GM18498 (cell line): ENCODE measurements around the gene AKAP9.
"Not testable (repeated sequence)": the region's sequence is repeated elsewhere in the genome, so short reads cannot be mapped to it uniquely, and the experiment has no call there.

ENCODE experiments used
- ATAC-seq: cut with Tn5 transposase; IDR thresholded peaks from one replicate; pipeline ENCODE4 v1.9.1; 2021; ENCODE audit warnings: mild to moderate bottlenecking, moderate library complexity; ENCODE audit not compliant: unreplicated experiment

AKAP9 gene

DNA sequence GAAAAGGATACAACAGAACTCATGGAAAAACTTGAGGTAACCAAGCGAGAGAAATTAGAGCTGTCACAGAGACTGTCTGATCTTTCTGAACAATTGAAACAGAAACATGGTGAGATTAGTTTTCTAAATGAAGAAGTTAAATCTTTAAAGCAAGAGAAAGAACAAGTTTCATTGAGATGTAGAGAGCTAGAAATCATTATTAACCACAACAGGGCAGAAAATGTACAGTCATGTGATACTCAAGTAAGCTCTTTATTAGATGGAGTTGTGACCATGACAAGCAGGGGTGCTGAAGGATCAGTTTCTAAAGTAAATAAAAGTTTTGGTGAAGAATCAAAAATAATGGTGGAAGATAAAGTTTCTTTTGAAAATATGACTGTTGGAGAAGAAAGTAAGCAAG is 62.1 kb downstream of the AKAP9 start:
- ATAC-seq: peak; percentile 86

DNA sequence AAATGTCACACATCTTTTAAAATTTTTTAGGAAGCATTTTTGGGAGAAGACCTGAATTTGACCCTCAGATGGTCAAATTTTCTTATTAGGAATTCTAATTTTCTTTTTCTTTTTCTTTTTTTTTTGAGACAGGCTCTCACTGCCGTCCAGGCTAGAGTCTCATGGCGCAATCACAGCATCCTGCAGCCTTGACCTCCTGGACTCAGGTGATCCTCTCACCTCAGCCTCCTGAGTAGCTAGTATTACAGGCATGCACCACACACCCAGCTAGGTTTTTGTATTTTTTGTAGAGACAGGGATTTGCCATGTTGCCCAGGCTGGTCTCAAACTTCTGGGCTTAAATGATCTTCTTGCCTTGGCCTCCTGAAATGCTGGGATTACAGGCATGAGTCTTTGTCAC is 65.4 kb downstream of the AKAP9 start:
- ATAC-seq: no peak

DNA sequence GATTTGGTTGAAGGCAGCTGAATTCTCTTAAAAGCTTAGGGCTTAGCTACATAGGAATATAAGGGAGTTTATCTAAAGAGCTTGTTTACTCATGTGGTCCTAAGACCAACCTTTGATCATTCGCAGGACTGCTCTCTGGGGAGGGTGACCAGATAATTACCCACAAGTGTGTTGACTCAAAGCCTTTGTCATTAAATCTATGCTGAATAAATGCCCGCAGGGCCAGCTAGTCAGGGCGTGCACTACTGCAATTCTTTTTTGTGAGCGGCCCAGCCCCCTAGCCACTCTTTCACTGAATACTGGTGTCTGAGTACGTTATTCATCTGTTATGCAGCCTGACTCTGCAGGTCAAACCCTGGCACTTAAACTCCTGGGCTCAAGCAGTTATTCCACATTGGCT is 69.6 kb downstream of the AKAP9 start:
- ATAC-seq: no peak

DNA sequence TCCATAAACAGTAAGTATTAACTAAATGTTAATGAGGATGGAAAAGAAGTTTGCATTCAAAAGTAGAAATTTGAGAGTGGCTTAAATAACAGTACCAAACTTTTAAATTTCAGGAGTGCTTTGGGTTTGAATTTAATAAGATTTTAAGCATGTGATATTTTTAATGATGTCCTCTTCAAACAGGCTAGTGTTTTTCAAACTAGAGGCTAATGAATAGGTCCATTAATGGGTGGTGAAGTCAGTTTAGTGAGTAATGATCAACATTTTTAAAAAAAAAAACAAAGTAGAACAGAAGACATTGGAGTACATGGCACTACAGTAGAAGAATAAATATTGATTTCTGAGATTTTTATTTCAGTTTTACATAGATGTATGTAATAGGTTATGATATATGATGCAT is 72.9 kb downstream of the AKAP9 start:
- ATAC-seq: no peak

DNA sequence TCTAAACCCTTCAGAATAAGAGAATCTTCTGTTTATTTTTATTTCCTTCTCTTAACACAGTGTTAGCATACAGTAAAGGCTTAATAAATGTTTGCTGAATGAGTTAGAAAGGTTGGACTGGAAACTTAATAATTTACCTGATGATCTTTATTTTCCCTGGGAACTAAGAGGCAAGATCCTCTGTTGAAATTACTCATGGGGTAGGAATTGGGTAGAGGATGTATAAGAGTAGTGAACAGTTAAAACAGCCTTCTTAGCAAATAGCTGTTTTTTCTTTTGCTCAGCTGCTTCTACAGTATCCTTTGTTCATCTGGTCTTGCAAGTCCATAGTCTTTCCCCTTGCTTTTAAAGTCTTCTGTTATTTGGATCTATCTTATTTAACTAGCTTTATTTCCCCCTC is 80.0 kb downstream of the AKAP9 start:
- no peak for ATAC-seq

DNA sequence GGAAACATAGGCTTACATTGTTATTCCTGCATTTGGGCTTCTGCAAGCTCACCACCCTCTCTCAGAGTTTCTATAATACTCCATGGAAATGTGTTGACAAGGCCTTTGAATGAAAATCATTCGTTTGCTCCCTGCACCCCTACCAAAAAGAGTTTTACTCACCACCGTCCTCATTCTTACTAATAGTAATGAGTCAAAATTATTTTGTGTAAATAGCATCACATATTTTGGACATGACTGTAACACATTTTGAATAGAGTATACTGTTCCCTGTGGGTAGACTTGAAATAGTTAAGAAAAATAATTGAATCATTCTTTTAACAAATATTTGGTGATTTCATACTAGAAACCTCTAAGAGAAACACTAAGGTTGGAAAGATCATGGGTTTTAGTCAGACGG is 84.6 kb downstream of the AKAP9 start:
- no peak for ATAC-seq

DNA sequence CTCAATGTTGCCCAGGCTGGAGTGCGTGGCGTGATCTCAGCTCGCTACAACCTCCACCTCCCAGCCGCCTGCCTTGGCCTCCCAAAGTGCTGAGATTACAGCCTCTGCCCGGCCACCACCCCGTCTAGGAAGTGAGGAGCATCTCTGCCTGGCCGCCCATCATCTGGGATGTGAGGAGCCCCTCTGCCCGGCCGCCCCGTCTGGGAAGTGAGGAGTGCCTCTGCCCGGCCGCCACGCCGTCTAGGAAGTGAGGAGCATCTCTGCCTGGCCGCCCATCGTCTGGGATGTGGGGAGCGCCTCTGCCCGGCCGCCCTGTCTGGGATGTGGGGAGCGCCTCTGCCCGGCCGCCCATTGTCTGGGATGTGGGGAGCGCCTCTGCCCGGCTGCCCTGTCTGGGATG is 86.0 kb downstream of the AKAP9 start:
- ATAC-seq: not testable (repeated sequence)

DNA sequence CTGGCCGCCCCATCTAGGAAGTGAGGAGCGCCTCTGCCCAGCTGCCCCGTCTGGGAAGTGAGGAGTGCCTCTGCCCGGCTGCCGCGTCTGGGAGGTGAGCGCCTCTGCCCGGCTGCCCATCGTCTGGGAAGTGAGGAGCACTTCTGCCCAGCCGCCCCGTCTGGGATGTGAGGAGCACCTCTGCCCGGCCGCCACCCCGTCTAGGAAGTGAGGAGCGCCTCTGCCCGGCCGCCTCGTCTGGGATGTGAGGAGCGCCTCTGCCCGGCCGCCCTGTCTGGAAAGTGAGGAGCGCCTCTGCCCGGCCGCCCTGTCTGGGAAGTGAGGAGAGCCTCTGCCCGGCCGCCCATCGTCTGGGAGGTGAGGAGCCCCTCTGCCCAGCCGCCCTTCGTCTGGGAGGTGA is 86.5 kb downstream of the AKAP9 start:
- not testable (repeated sequence) for ATAC-seq

DNA sequence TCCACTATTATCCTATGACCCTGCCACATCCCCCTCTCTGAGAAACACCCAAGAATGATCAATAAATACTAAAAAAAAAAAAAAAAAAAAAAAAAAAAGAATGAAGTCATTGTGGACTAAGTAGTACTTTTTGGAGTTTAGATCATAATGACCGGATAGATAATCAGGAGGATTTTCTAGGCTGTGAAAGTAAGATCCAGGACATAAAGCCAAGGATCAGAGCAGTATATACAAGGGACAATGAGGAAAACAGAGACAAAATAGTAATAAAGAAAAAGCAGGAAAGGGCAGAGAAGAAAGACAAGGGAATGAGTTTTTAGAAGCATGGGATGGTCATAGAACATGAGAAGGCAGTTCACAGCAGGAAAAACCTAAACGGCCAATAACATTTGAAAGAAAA is 87.6 kb downstream of the AKAP9 start:
- ATAC-seq: no peak

DNA sequence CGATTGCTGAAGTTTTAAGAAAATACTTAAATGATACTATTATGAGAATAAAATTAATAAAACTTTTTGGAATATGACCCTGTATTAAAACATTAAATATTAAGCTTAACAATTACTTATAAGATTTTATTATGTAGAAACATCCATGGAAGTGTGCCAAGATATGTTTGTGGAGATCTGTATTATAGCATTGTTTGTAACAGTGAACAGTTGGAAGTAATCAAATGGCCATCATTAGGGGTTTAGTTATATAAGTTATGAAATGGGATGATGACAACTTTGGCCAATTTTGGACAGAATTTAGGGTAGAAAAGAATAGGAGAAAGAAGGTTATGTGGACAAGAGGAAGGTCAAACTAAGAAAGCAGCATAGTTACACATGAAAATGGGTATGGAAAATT is 88.0 kb downstream of the AKAP9 start:
- no peak for ATAC-seq

DNA sequence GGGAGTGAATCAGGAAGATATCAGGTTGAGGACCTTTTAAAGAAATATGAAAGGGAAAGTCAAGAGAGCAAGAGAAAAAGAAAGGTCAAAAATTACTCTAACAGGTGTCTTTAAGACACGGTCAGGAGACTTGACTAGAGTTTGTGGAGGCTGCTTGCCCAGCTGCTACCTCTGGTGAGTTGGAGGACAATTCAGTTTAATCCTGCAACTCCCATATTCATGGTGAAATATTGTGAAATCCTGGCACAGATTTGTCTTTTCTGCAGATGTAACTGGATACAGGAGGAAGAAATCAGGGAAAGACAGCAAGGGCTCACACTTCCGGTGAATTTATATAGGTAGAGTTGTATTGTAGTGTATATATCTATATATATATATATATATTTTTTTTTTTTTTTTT is 93.5 kb downstream of the AKAP9 start:
- ATAC-seq: no peak

DNA sequence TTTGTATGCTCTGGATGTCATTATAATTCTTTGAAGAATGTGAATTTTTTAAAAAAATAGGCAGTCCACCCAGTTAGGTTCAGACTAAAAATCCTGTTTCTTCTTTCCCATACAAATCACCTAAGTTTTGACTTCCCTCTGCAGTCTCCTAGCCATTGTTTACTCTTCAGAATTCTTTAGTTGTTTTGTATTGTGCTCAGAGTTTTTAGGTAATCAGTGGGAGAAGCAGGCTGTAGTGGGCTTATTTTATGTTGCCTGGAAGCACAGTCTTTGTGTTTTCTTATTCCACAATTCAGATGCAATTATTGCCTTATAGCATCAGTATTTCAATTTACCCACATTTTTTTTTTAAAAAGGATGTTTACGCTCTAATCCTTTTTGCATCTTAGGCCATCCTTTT is 94.9 kb downstream of the AKAP9 start:
- ATAC-seq: no peak

DNA sequence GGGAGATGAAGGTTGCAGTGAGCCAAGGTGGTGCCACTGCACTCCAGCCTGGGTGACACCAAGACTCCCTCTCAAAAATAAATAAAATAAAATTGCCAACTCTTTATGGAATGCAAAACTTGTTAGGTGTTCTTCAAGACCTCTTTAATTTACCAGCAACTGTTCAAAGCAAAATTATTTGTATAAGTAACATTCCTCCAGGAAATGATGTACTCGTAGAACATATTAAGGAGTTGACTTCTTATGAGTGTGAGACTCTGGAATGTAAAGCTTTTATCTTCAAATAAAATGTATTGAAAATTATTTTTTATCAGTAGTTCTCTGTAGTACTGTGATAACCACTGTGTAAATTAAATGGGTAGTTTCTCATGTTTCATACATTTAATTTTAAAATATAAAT is 99.2 kb downstream of the AKAP9 start:
- no peak for ATAC-seq

DNA sequence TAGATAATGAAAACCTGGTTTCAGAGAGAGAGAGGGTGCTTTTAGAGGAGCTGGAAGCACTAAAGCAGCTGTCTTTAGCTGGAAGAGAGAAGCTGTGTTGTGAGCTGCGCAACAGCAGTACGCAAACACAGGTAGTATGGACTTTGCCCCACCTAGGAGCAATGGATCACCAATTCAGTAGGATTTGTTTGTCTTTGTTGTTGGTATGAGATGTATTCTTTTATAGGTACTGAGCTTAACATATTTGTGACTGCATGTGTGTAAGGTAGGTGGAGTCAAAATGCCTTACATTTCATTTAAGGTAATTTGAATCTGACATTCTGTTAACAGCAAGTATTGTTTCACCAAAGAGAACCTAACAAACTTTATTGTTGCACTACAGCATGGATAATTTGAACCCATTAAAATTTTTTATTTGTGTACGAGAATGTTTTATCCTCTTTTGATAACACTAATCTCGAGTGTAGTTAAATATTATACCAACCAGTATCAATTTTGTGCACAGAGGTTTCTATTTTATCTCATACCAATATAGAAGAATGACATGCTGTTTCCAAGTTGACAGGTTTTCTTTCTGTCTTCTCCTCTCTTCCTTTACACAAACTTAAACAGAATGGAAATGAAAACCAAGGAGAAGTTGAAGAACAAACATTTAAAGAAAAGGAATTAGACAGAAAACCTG is 101.5 kb downstream of the AKAP9 start:
- ATAC-seq: no peak

DNA sequence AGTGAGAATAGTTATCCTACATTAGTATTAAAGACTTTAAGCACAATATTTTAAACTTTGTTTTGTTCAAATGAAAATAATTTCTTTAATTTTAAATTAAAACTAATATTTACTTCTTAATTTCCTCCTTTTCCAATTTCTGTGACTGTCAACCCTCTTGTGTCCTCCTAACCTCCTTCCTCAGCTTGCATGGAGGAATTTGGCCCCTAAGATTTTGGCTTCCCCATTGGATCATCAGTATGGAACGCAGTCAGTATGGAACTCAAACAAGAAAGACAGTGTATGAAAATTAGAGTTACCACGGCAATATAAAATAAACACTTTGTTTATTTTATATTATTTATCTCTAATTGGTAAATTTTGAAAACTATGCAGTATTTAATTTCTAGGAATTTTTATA is 102.4 kb downstream of the AKAP9 start:
- no peak for ATAC-seq

DNA sequence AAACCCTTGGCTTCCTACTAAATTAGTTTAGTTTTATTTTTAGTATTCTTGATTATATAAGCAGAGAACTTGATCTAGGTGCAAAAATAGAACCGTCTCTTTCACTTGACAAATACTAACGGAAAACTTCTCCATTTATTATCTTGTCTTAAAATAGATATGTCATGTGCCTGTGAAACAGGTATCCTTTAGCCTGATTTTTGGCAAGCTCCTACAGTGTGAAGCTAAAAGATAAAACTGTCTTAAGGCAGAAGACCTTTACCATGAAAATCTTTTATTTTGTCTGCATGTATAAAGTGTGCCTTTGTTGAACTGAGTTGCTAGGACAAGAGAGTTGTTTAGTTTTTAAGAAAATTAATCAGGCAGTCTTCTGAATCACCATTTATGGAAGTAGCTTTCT is 103.0 kb downstream of the AKAP9 start:
- no peak for ATAC-seq

DNA sequence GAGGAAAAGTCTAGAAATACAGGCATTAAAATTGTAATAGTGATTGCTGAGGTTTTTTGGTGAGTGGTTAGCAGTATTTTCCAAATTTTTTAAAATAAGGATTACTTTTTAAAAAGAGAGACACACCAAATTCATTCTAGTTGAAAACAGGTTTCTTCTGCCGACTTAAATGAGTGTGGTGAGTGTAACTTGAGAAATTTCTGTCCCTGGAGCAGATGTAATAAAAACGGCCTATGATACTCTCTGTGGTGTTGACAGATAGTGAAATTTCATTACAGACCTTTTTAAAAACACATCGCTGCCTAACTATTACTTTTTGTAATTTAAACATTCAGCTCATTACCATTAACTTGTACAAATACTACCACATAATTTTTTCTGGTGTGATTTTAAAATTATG is 103.5 kb downstream of the AKAP9 start:
- no peak for ATAC-seq

DNA sequence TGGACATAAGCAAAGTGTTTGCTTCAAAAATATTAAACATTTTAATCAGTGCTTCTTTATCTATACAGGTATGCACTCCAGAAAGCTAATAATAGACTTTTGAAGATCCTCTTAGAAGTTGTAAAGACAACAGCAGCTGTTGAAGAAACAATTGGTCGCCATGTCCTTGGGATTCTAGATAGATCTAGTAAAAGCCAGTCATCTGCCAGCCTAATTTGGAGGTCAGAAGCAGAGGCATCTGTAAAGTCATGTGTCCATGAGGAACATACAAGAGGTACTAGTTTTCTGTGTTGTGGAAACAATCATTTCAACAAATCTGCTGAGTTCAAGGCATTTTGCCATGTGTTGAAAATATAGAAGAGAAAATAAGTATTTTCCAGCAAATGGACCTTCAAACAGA is 104.3 kb downstream of the AKAP9 start:
- ATAC-seq: no peak

DNA sequence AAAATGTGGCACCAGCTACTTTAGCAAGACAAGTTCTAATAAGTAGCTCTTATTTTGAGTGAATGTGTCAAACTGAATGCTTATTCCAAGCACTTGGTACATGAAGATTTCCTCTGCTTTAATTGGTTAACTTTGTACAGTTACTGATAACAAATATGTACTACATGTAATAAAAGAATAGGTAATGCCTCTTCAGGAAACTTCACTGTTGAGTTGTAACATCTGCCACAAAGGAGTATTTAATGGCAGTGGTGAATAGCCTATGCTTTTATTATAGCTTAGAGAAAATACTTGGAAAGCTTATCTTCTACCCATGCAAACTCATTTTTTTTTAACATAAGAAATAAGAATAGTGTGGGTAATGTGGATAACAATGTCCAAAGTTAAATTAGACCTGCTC is 111.0 kb downstream of the AKAP9 start:
- ATAC-seq: no peak

DNA sequence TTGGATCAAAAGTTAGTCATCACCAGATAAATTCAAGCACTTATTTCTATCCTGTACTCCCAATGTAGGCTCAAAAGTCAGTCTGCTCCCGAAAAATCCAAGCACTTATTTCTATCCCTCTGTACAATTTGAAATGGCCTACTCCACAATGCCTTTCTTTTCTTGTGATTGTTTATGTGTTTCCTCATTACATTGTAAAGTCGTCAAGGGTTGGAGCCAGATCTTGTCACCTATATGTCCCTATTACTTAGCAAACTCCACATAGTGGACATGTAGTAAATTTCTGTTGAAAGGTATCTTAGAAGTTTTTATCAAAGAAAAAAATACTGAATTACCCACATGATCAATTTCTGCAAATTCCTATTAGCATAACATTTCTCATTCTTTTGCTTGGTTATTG is 111.5 kb downstream of the AKAP9 start:
- no peak for ATAC-seq

DNA sequence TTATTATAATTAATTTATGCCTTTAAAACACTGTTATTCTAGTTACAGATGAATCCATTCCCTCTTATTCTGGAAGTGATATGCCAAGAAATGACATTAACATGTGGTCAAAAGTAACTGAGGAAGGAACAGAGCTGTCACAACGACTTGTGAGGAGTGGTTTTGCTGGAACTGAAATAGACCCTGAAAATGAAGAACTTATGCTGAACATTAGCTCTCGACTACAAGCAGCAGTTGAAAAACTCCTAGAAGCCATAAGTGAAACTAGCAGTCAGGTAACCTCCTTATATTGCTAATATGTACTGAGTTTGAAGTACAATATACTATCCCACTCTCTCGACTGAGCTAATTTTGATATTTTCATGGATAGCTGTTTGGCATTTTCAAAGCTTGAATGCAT is 112.0 kb downstream of the AKAP9 start:
- ATAC-seq: no peak

DNA sequence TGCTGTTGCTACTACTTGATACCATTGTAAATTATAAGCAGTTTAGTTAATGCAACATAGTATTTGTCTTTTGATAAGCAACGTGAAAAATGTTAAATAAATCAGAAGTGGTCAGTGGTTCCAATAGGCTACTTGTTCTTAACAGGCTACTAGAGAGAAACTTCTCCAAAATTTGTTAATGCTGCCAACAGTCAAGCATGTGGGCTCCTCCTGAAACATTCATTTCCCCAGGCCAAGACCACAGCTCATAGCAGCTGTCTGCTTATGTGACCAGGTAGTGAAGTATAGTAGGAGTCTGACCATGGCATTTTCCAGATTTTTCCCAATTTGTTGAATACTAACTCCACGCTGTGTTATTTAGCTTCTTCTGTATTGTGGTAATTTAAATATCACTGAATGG is 112.7 kb downstream of the AKAP9 start:
- ATAC-seq: no peak

DNA sequence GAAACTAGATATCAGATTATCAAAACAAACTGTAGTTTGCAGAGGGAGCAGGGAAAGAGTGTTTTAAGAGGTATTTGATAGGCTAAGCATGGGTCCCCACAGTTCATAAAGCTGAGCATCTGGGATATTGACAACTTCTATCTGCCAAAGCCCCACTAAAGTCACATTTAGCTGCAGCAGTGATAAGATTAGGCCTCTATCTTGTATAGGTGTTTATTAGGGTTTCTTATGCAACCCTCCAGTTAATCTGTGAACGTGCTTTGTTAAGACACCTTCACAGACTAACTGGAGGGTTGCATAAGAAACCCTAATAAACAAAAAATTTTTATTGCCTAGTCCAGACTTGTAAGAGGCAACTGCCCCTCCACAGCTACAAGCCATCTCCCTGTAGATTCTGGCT is 115.6 kb downstream of the AKAP9 start:
- ATAC-seq: no peak

DNA sequence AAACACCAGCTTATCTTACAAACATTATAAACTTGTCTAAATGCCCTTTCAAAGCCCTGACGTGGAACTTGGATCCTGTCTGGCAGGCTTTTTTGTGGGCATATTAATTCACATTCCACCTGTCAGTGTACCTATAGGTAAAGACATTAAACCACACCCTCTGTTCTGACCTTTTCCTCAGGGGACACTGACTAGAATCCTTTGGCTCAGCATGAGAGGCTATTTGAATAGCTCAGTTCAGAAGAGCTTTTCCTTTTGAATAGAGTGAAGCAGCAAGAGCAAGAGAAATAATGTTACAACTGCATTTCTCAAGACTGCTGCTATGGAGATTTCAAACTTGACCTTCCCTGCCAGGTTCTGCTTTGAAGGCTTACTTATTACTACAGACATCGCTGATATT is 116.7 kb downstream of the AKAP9 start:
- ATAC-seq: no peak
